Neural cell (in vitro differentiated cells): Measurements from ENCODE around the gene CST9.

Experiments
- CTCF ChIP-seq: fragments of 450-650 bp; IDR thresholded peaks from 2 replicates; pipeline ENCODE4 v1.5.1; 2014; ENCODE audit warnings: antibody characterized with exemption, mild to moderate bottlenecking, moderate library complexity; ENCODE audit not compliant: poor library complexity, severe bottlenecking
- EP300 ChIP-seq: fragments of 450-650 bp; conservative IDR thresholded peaks from 2 replicates; pipeline ENCODE4 v1.6.1; 2014; ENCODE audit warnings: antibody characterized with exemption, mild to moderate bottlenecking, moderate library complexity; ENCODE audit not compliant: poor library complexity, severe bottlenecking
- EZH2 ChIP-seq: fragments of 200-600, 300-800 bp; shearing (Covaris generic), sonication (generic); IDR thresholded peaks from 2 replicates; pipeline ENCODE4 v1.6.1; 2014; ENCODE audit warnings: antibody characterized with exemption, low read length, borderline replicate concordance, mild to moderate bottlenecking; ENCODE audit not compliant: insufficient read depth, poor library complexity, severe bottlenecking
- POLR2AphosphoS5 ChIP-seq: IDR thresholded peaks from 2 replicates; pipeline ENCODE4 v1.6.1; 2012
- RAD21 ChIP-seq: fragments of 450-650 bp; conservative IDR thresholded peaks from 2 replicates; pipeline ENCODE4 v1.6.1; 2014; ENCODE audit warnings: antibody characterized with exemption, mild to moderate bottlenecking, moderate library complexity
- TAF1 ChIP-seq: IDR thresholded peaks from 2 replicates; pipeline ENCODE4 v1.6.1; 2012; ENCODE audit warnings: low read depth
- TF ChIP-seq, protein P1 (sequence below): IDR thresholded peaks from 2 replicates; pipeline ENCODE4 v1.6.1; 2012; ENCODE audit warnings: borderline replicate concordance

DNA sequence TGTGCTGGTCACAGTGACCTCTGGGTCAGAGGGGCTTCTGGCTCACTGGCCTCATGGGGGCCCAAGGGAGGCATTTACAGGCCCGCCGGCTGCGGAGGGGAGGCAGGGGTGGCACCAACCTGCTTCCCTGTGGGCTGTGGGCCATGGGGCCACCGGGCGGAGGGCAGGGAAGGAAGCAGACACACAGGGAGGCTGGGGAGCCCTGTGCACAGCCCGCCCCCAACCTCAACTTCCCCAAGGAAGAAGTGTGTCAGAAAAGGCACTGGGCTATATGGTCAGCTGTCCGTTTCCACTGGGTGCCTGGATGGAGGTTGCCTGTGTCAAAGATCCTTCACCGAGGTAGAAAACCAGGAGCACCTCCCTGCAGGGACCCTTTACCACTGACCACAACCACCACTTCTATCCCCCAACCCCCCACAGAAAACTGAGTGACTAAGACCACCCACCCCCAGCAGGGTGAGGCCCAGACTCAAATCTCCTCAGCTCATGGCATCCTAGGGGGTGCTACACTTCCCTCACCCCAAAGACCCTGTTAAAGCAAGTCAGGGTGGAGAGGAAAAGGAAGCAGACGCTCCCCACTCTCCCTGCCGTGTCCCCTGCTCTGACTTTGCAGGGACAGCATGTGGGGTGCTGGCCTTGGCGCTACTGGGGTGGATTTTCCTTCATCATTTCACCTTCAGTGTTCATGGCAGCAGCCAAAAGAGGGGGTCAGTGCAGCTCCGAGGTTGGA lies 26.4 kb upstream of the CST9 start:
- TF ChIP-seq CTCF (no peak), RAD21 (no peak), EZH2 (no peak), POLR2AphosphoS5 (no peak), EP300 (no peak), TAF1 (no peak)
- TF ChIP-seq, protein P1, sequence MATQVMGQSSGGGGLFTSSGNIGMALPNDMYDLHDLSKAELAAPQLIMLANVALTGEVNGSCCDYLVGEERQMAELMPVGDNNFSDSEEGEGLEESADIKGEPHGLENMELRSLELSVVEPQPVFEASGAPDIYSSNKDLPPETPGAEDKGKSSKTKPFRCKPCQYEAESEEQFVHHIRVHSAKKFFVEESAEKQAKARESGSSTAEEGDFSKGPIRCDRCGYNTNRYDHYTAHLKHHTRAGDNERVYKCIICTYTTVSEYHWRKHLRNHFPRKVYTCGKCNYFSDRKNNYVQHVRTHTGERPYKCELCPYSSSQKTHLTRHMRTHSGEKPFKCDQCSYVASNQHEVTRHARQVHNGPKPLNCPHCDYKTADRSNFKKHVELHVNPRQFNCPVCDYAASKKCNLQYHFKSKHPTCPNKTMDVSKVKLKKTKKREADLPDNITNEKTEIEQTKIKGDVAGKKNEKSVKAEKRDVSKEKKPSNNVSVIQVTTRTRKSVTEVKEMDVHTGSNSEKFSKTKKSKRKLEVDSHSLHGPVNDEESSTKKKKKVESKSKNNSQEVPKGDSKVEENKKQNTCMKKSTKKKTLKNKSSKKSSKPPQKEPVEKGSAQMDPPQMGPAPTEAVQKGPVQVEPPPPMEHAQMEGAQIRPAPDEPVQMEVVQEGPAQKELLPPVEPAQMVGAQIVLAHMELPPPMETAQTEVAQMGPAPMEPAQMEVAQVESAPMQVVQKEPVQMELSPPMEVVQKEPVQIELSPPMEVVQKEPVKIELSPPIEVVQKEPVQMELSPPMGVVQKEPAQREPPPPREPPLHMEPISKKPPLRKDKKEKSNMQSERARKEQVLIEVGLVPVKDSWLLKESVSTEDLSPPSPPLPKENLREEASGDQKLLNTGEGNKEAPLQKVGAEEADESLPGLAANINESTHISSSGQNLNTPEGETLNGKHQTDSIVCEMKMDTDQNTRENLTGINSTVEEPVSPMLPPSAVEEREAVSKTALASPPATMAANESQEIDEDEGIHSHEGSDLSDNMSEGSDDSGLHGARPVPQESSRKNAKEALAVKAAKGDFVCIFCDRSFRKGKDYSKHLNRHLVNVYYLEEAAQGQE: no peak
